SK-N-SH (cell line): ENCODE measurements around the gene POLR1E. TPM values are rescaled to one million over a fixed set of nuclear protein-coding genes. Genes with fewer than 3 reads are reported as not detected.

Experiments used
- CTCF ChIA-PET: fragments of 300-600, 350-600 bp; formaldehyde crosslinking; extraction: SDS; loops from one replicate; lab custom pipeline; 2021; lab: Yijun Ruan, JAX
- POLR2A ChIA-PET: fragments of 350-600 bp; sonication (Branson Sonifier 250); formaldehyde crosslinking; extraction: SDS; loops from one replicate; lab custom pipeline; 2020; ENCODE audit warnings: antibody characterized with exemption, inconsistent platforms; lab: Yijun Ruan, JAX
- DNase-seq: peaks from one replicate; pipeline ENCODE4 v3.0.0; 2012
- H2AFZ ChIP-seq: fragments of 200-600 bp; sonication (generic); 2 replicates; pipeline ENCODE4 v1.8.1; 2016; ENCODE audit warnings: antibody characterized with exemption, mild to moderate bottlenecking, low read depth
- H3F3A ChIP-seq: fragments of 200-600 bp; sonication (generic); replicated peaks from 2 replicates; pipeline ENCODE3; 2016; ENCODE audit warnings: antibody characterized with exemption, mild to moderate bottlenecking; ENCODE audit not compliant: insufficient read depth
- H3K27ac ChIP-seq, 2 experiments: fragments of 200-500 bp in 1 of 2; fragments of 200-600 bp in 1 of 2; sonication (Bioruptor generic) in 1 of 2; sonication (generic), shearing (Covaris generic) in 1 of 2; 2 replicates each; pipeline versions ENCODE4 v1.5.1 to v1.6.1; 2014 to 2016; ENCODE audit warnings: low read depth in 2 of 2, inconsistent platforms in 1 of 2, low read length in 1 of 2, mild to moderate bottlenecking in 1 of 2, mixed read lengths in 1 of 2
- H3K27me3 ChIP-seq: fragments of 200-600 bp; sonication (generic), shearing (Covaris generic); 2 replicates; pipeline ENCODE4 v1.6.1; 2016; ENCODE audit warnings: mixed run types; ENCODE audit not compliant: insufficient read depth
- H3K36me3 ChIP-seq, 2 experiments: fragments of 200-500 bp in 1 of 2; fragments of 200-600 bp in 1 of 2; sonication (Bioruptor generic) in 1 of 2; sonication (generic) in 1 of 2; replicated peaks in 1 of 2; 2 replicates each; pipeline versions ENCODE3 to v1.5.1; 2014 to 2016; ENCODE audit warnings: low read length in 1 of 2, mild to moderate bottlenecking in 1 of 2; ENCODE audit not compliant: insufficient read depth in 2 of 2, control insufficient read depth in 1 of 2
- H3K4me1 ChIP-seq, 2 experiments: fragments of 200-500 bp in 1 of 2; fragments of 200-600 bp in 1 of 2; sonication (Bioruptor generic) in 1 of 2; sonication (generic), shearing (Covaris generic) in 1 of 2; 2 replicates each; pipeline versions ENCODE4 v1.5.1 to v1.6.1; 2014 to 2016; ENCODE audit warnings: low read depth in 1 of 2, low read length in 1 of 2, mixed run types in 1 of 2; ENCODE audit not compliant: insufficient read depth in 2 of 2, control insufficient read depth in 1 of 2
- H3K4me2 ChIP-seq: fragments of 200-600 bp; sonication (generic), shearing (Covaris generic); 2 replicates; pipeline ENCODE4 v1.6.1; 2017; ENCODE audit warnings: mixed run types
- H3K4me3 ChIP-seq, 2 experiments: fragments of 200-500 bp in 1 of 2; fragments of 200-600 bp in 1 of 2; sonication (Bioruptor generic) in 1 of 2; sonication (generic), shearing (Covaris generic) in 1 of 2; 2 replicates each; pipeline versions ENCODE4 v1.5.1 to v1.8.1; 2014 to 2016; ENCODE audit warnings: low read depth in 2 of 2, inconsistent platforms in 1 of 2, low read length in 1 of 2, mild to moderate bottlenecking in 1 of 2, mixed read lengths in 1 of 2, moderate library complexity in 1 of 2
- H3K79me2 ChIP-seq: fragments of 200-600 bp; sonication (generic); 2 replicates; pipeline ENCODE4 v1.8.1; 2017; ENCODE audit warnings: mild to moderate bottlenecking; ENCODE audit not compliant: insufficient read depth
- H3K9ac ChIP-seq: fragments of 200-600 bp; sonication (generic); 2 replicates; pipeline ENCODE4 v1.6.1; 2017; ENCODE audit warnings: mixed run types
- H3K9me2 ChIP-seq: fragments of 200-600 bp; sonication (generic); 2 replicates; pipeline ENCODE4 v1.6.1; 2017; ENCODE audit warnings: mixed run types
- H3K9me3 ChIP-seq: fragments of 200-600 bp; sonication (generic); 2 replicates; pipeline ENCODE4 v1.6.1; 2017; ENCODE audit warnings: mixed run types, mild to moderate bottlenecking, moderate library complexity
- H4K20me1 ChIP-seq: fragments of 200-600 bp; sonication (generic); 2 replicates; pipeline ENCODE4 v1.6.1; 2017; ENCODE audit warnings: mild to moderate bottlenecking, mixed run types; ENCODE audit not compliant: insufficient read depth
- EP300 ChIP-seq, 2 experiments: IDR thresholded peaks; 2 replicates each; pipeline versions ENCODE4 v1.4.0 to v1.6.1; 2012; ENCODE audit warnings: borderline replicate concordance in 1 of 2, low read depth in 1 of 2, low read length in 1 of 2
- FOSL2 ChIP-seq: IDR thresholded peaks from 2 replicates; pipeline ENCODE4 v1.4.0; 2012; ENCODE audit warnings: low read depth, mild to moderate bottlenecking, moderate library complexity, borderline replicate concordance
- FOXJ3 ChIP-seq: sonication (generic); formaldehyde crosslinking; IDR thresholded peaks from 2 replicates; pipeline ENCODE4 v1.5.1; 2020; ENCODE audit warnings: mild to moderate bottlenecking, missing genetic modification reagents
- FOXM1 ChIP-seq: IDR thresholded peaks from 2 replicates; pipeline ENCODE4 v1.4.0; 2012; ENCODE audit warnings: low read depth, mild to moderate bottlenecking
- GATA2 ChIP-seq: sonication (generic); formaldehyde crosslinking; IDR thresholded peaks from 2 replicates; pipeline ENCODE4 v1.5.0; 2020; ENCODE audit warnings: mild to moderate bottlenecking, missing genetic modification reagents
- MEF2A ChIP-seq: IDR thresholded peaks from 2 replicates; pipeline ENCODE4 v1.4.0; 2012; ENCODE audit warnings: low read depth, borderline replicate concordance
- POLR2AphosphoS5 ChIP-seq: IDR thresholded peaks from 2 replicates; pipeline ENCODE4 v1.6.1; 2012; ENCODE audit warnings: low read depth, low read length
- ZBTB33 ChIP-seq: IDR thresholded peaks from 2 replicates; pipeline ENCODE4 v1.4.0; 2012; ENCODE audit warnings: low read depth, borderline replicate concordance
- WGBS: methylation state at CpG from one replicate; pipeline ENCODE4 v1.1.6; 2017; ENCODE audit warnings: low lambda C conversion rate; 5-methylcytosine and 5-hydroxymethylcytosine counted together
- polyA plus RNA-seq, 3 experiments: library from polyadenylated mRNA; depleted of rRNA; stranded (reverse); fragments of >200 nt; gene quantifications; 2 replicates each; pipeline ENCODE4 v1.2.3, GENCODE V29; 2012

The POLR1E gene
- polyA plus RNA-seq, 1 of the 3 experiments (the other 2 are of a cell fraction), result 38.8 TPM

DNA sequence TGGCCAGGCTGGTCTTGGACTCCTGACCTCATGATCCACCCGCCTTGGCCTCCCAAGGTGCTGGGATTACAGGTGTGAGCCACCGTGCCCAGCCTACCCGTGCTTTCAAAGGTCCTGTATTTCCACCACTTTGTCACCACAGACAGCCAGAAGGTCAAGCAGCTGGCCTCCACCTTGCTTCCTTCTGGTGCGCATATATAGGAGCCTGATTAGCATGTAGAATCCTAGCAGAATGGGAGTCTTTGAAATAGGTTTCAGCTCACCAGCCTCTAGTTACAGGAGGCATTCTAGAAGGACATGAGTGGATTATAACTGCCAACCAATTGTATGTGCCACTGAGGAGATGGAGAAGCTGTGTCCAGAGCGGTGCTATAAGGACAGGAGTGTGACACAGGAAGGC is 18.9 kb downstream of the POLR1E start (continued):
- TF ChIP-seq ZBTB33, result no peak

DNA sequence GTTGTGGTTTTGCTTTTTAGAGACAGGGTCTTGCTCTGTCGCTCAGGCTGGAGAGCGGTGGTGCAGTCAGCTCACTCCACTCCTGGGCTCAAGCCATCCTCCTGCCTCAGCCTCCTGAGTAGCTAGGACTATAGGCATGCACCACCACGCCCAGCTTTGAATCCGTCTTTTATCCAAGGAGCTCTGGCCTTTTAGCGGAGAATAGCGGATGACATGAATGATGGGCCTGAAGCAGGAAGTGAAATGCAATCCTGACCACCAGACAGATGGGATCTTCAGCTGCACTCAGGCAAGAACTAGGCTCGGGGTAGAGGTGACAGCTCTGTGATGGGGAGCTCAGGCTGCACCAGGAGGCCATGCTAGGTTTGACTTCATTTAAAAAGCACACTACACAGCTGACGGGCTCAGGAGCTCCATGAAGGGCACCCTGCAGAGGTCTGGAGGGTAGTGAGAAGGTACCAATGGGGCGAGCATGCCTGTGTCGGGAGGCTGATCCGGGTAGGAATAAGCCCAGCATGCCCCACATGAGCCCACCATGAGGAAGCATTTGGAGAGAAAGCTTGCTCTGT is 21.9 kb downstream of the POLR1E start:
- Histone ChIP-seq H3K27me3 (no peaks in the 10 kb centered on the region), H3K36me3 (peaks cover 6 to 42% of the 10 kb centered on the region in 2 experiments), H4K20me1 (no peaks in the 10 kb centered on the region), H3K4me1 (no peaks in the 10 kb centered on the region), H3K4me3 (no peak overlapping the region), H3K9me2 (no peaks in the 10 kb centered on the region), H3K27ac (no peak overlapping the region), H2AFZ (no peak overlapping the region), H3F3A (peaks cover 2% of the 10 kb centered on the region), H3K9ac (no peak overlapping the region), H3K9me3 (no peaks in the 10 kb centered on the region), H3K79me2 (no peaks in the 10 kb centered on the region), H3K4me2 (no peak overlapping the region)
- WGBS, result 100% methylated on average over 11 of the region's 11 CpGs
- POLR2A ChIA-PET, result no interaction called here
- no peak for DNase-seq
- TF ChIP-seq POLR2AphosphoS5, result 0 out of 2 replicates have a peak, but pooled peaks have one; percentile 10
- no peak for TF ChIP-seq FOSL2
- CTCF ChIA-PET, result interaction anchor here (0.9 kb wide), 1 partner anchor 10 kb away, joined by 3 read pairs; no protein-coding TSS in a partner anchor

DNA sequence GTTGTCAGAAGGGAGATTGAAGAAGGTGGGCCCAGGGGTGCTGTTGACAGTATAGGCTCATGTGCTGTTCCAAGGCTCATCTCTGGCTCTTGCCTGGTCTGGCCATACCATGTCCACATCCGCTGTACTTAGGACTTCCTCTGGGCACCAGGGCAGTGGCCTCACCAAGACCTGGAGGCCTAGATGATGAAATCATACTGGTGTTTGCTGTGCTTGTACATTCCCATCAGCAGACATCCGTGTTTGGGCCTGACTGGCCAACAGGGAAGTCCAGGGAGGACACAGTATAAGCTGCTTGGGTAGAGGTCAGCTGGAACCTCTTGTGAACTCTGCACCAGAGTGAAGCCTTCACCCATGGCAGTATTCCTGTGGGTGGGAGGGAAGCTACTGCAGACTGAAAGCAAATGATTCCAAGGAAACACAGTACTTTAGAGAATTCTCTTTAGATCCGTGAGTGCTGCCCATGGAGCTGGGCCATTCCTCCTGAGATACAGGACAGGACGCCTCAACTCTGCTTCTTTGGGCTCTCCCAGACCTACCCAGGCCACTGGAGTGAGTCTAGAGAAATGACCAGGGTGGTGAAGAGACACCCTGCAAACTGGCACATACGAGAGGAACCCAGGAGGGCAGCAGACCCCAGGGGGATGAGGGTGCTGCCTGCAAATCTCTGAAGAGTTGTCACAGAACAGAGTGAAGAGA is 22.5 kb downstream of the POLR1E start:
- ChIA-PET CTCF (interaction anchor here (0.9 kb wide), 1 partner anchor 10 kb away, joined by 3 read pairs; no protein-coding TSS in a partner anchor), POLR2A (interaction anchor here (0.6 kb wide), 1 partner anchor 26 kb away, joined by 3 read pairs; no protein-coding TSS in a partner anchor)
- no peak overlapping the region for H3K4me3 ChIP-seq
- H4K20me1 ChIP-seq, result no peaks in the 10 kb centered on the region
- H3K27ac ChIP-seq, result no peak overlapping the region
- no peak for DNase-seq
- no peaks in the 10 kb centered on the region for H3K4me1 ChIP-seq
- no peaks in the 10 kb centered on the region for H3K9me3 ChIP-seq
- no peaks in the 10 kb centered on the region for H3K27me3 ChIP-seq
- TF ChIP-seq GATA2 (CRISPR knock-in tag) (no peak), EP300 (IDR thresholded peaks at IDR 0.05; ENCODE audit: borderline replicate concordance in 1 of 2, low read depth in 1 of 2, low read length in 1 of 2) (no peak), FOXM1 (no peak), POLR2AphosphoS5 (0 out of 2 replicates have a peak, but pooled peaks have one; percentile 3), FOXJ3 (no peak), MEF2A (no peak)
- 98% methylated on average over 4 of the region's 5 CpGs for WGBS
- H3K9me2 ChIP-seq, result no peaks in the 10 kb centered on the region
- H3K36me3 ChIP-seq, result peaks cover 1 to 36% of the 10 kb centered on the region in 2 experiments
- H3K9ac ChIP-seq, result no peak overlapping the region
- H3F3A ChIP-seq, result peaks cover 2% of the 10 kb centered on the region
- no peak overlapping the region for H2AFZ ChIP-seq
- no peak overlapping the region for H3K4me2 ChIP-seq
- H3K79me2 ChIP-seq, result no peaks in the 10 kb centered on the region
